IMR-90 (cell line): Measurements from ENCODE around the gene UBTD1. TPM values are rescaled to one million over a fixed set of nuclear protein-coding genes. Genes with fewer than 3 reads are reported as not detected.

ENCODE experiments used
- ATAC-seq: fragments of 200-7000 bp; cut with Tn5 transposase; 2 replicates; pipeline ENCODE4 v1.9.1; 2020; ENCODE audit warnings: low read depth, mild to moderate bottlenecking, moderate library complexity
- BruUV-seq: library from RNA; stranded (reverse); fragments of 400-500 nt; replicated peaks from 2 replicates; lab custom pipeline; 2021; lab: Mats Ljungman, UMichigan
- CTCF ChIA-PET: fragments of 300-600 bp; formaldehyde crosslinking; extraction: SDS; loops from one replicate; lab custom pipeline; 2021; ENCODE audit warnings: antibody characterized with exemption; lab: Yijun Ruan, JAX
- POLR2A ChIA-PET: fragments of 300-600 bp; sonication (Branson Sonifier 250); formaldehyde crosslinking; loops from one replicate; lab custom pipeline; 2022; ENCODE audit warnings: antibody characterized with exemption; ENCODE audit not compliant: unreplicated experiment; lab: Charles Lee
- DNase-seq: peaks from one replicate; pipeline ENCODE4 v3.0.0; 2013
- H2AFZ ChIP-seq: replicated peaks from 2 replicates; pipeline ENCODE3; 2013; ENCODE audit warnings: low read length, mild to moderate bottlenecking; ENCODE audit not compliant: poor library complexity
- H2AK5ac ChIP-seq: 2 replicates; pipeline ENCODE4 v1.6.1; 2013; ENCODE audit warnings: low read depth, low read length, inconsistent platforms
- H2AK9ac ChIP-seq: replicated peaks from 2 replicates; pipeline ENCODE3; 2013; ENCODE audit warnings: mild to moderate bottlenecking, low read depth, low read length, moderate library complexity; ENCODE audit not compliant: poor library complexity
- H2BK120ac ChIP-seq: 2 replicates; pipeline ENCODE4 v1.6.1; 2013; ENCODE audit warnings: low read depth, low read length, inconsistent platforms
- H2BK15ac ChIP-seq: 3 replicates; pipeline ENCODE4 v1.6.1; 2013; ENCODE audit warnings: low read depth, low read length, inconsistent platforms
- H2BK20ac ChIP-seq: 2 replicates; pipeline ENCODE4 v1.6.1; 2013; ENCODE audit warnings: low read depth, mild to moderate bottlenecking, inconsistent platforms, low read length, moderate library complexity
- H2BK5ac ChIP-seq: 2 replicates; pipeline ENCODE4 v1.6.1; 2013; ENCODE audit warnings: mild to moderate bottlenecking, low read depth, low read length, inconsistent platforms; ENCODE audit not compliant: poor library complexity, severe bottlenecking
- H3K14ac ChIP-seq: replicated peaks from 2 replicates; pipeline ENCODE4 v1.6.1; 2013; ENCODE audit warnings: low read depth, low read length, inconsistent platforms
- H3K18ac ChIP-seq: 2 replicates; pipeline ENCODE4 v1.6.1; 2013; ENCODE audit warnings: low read depth, low read length, control low read depth
- H3K23ac ChIP-seq: 2 replicates; pipeline ENCODE4 v1.6.1; 2013; ENCODE audit warnings: low read depth, low read length, inconsistent platforms
- H3K27ac ChIP-seq: 2 replicates; pipeline ENCODE4 v1.5.1; 2013; ENCODE audit warnings: mild to moderate bottlenecking, control low read depth, low read length; ENCODE audit not compliant: insufficient read depth
- H3K27me3 ChIP-seq: 2 replicates; pipeline ENCODE4 v1.6.1; 2013; ENCODE audit warnings: low read length; ENCODE audit not compliant: control insufficient read depth, insufficient read depth
- H3K36me3 ChIP-seq: 2 replicates; pipeline ENCODE4 v1.6.1; 2013; ENCODE audit warnings: low read length, mixed read lengths; ENCODE audit not compliant: control insufficient read depth, insufficient read depth
- H3K4ac ChIP-seq: 2 replicates; pipeline ENCODE4 v1.6.1; 2013; ENCODE audit warnings: low read depth, low read length, inconsistent platforms
- H3K4me1 ChIP-seq: 2 replicates; pipeline ENCODE4 v1.6.1; 2013; ENCODE audit warnings: low read length, mixed read lengths; ENCODE audit not compliant: control insufficient read depth, insufficient read depth
- H3K4me2 ChIP-seq: 2 replicates; pipeline ENCODE4 v1.6.1; 2013; ENCODE audit warnings: low read depth, mild to moderate bottlenecking, control low read depth, low read length, moderate library complexity
- H3K4me3 ChIP-seq: 2 replicates; pipeline ENCODE4 v1.5.1; 2013; ENCODE audit warnings: low read depth, mild to moderate bottlenecking, control low read depth, low read length, moderate library complexity; ENCODE audit not compliant: insufficient read depth
- H3K56ac ChIP-seq: 2 replicates; pipeline ENCODE4 v1.6.1; 2013; ENCODE audit warnings: low read length, inconsistent platforms; ENCODE audit not compliant: insufficient read depth; ENCODE audit errors: extremely low read depth
- H3K79me1 ChIP-seq, 2 experiments: 2 replicates each; pipeline ENCODE4 v1.6.1; 2013; ENCODE audit warnings: low read length in 2 of 2, inconsistent platforms in 1 of 2, low read depth in 1 of 2
- H3K9ac ChIP-seq: 2 replicates; pipeline ENCODE4 v1.6.1; 2013; ENCODE audit warnings: low read depth, low read length, control low read depth
- H3K9me1 ChIP-seq: 2 replicates; pipeline ENCODE4 v1.6.1; 2013; ENCODE audit warnings: low read length, inconsistent platforms; ENCODE audit not compliant: insufficient read depth
- H3K9me3 ChIP-seq: 2 replicates; pipeline ENCODE4 v1.6.1; 2013; ENCODE audit warnings: low read length; ENCODE audit not compliant: control insufficient read depth, insufficient read depth
- H4K20me1 ChIP-seq: 2 replicates; pipeline ENCODE4 v1.6.1; 2013; ENCODE audit warnings: low read length, inconsistent platforms; ENCODE audit not compliant: insufficient read depth
- H4K5ac ChIP-seq: 2 replicates; pipeline ENCODE4 v1.6.1; 2013; ENCODE audit warnings: mild to moderate bottlenecking, low read depth, low read length, control low read depth
- H4K8ac ChIP-seq, 2 experiments: 2 replicates each; pipeline ENCODE4 v1.6.1; 2013; ENCODE audit warnings: low read depth in 2 of 2, low read length in 2 of 2, control low read depth in 1 of 2, inconsistent platforms in 1 of 2
- H4K91ac ChIP-seq: 2 replicates; pipeline ENCODE4 v1.6.1; 2013; ENCODE audit warnings: low read depth, low read length, inconsistent platforms; ENCODE audit not compliant: insufficient read depth
- BHLHE40 ChIP-seq: fragments of 150-350 bp; IDR thresholded peaks from 2 replicates; pipeline ENCODE4 v1.6.1; 2016; ENCODE audit warnings: mild to moderate bottlenecking, low read depth, low read length
- CHD1 ChIP-seq: IDR thresholded peaks from 2 replicates; pipeline ENCODE4 v1.6.1; 2012; ENCODE audit warnings: low read depth, low read length, improper control_type of control experiment
- CTCF ChIP-seq: conservative IDR thresholded peaks from 2 replicates; pipeline ENCODE4 v1.5.1; 2012; ENCODE audit warnings: mild to moderate bottlenecking, low read depth, low read length, improper control_type of control experiment
- FOS ChIP-seq: fragments of 150-350 bp; IDR thresholded peaks from 2 replicates; pipeline ENCODE4 v1.6.1; 2016; ENCODE audit warnings: low read depth, low read length
- MAZ ChIP-seq: IDR thresholded peaks from 2 replicates; pipeline ENCODE4 v1.6.1; 2012; ENCODE audit warnings: low read depth, mild to moderate bottlenecking, low read length, improper control_type of control experiment, moderate library complexity, borderline replicate concordance
- MXI1 ChIP-seq: IDR thresholded peaks from 2 replicates; pipeline ENCODE4 v1.6.1; 2012; ENCODE audit warnings: low read depth, mild to moderate bottlenecking, low read length, moderate library complexity, borderline replicate concordance
- POLR2A ChIP-seq: IDR thresholded peaks from 2 replicates; pipeline ENCODE4 v1.6.1; 2012; ENCODE audit warnings: mild to moderate bottlenecking, low read depth, low read length
- RAD21 ChIP-seq: IDR thresholded peaks from 2 replicates; pipeline ENCODE4 v1.6.1; 2012; ENCODE audit warnings: low read length, improper control_type of control experiment
- RFX5 ChIP-seq: IDR thresholded peaks from 2 replicates; pipeline ENCODE4 v1.8.0; 2012; ENCODE audit warnings: low read depth, mild to moderate bottlenecking, low read length, moderate library complexity
- SMC3 ChIP-seq: fragments of 150-350 bp; IDR thresholded peaks from 2 replicates; pipeline ENCODE4 v1.6.1; 2016; ENCODE audit warnings: low read depth, mild to moderate bottlenecking, antibody characterized with exemption, low read length, moderate library complexity
- USF2 ChIP-seq: fragments of 150-350 bp; IDR thresholded peaks from 2 replicates; pipeline ENCODE4 v1.6.1; 2017; ENCODE audit warnings: mild to moderate bottlenecking, antibody characterized with exemption, low read length, low read depth
- WGBS, 2 experiments: methylation state at CpG; one replicate each; pipeline versions ENCODE4 v1.1.5 to v1.1.7; 2013; ENCODE audit warnings: missing lambda C conversion rate in 2 of 2; ENCODE audit not compliant: insufficient read length in 1 of 2; ENCODE audit errors: extremely low coverage in 2 of 2; 5-methylcytosine and 5-hydroxymethylcytosine counted together
- dilution Hi-C: fragments of 300-500 bp; cut with HindIII; formaldehyde crosslinking; loops from one replicate; pipeline ENCODE4 v1.14.3; 2018; ENCODE audit warnings: low sequenced_read_pairs; ENCODE audit not compliant: unreplicated experiment
- in situ Hi-C: fragments of 300-500 bp; cut with MboI; formaldehyde crosslinking; loops from 3 replicates; pipeline ENCODE4 v1.14.3; 2019; ENCODE audit warnings: low sequenced_read_pairs, inconsistent platforms, mixed read lengths
- intact Hi-C: fragments of 100-400 bp; cut with micrococcal nuclease; formaldehyde crosslinking; loops from 2 replicates; pipeline ENCODE4 v1.10.0; 2022
- polyA plus RNA-seq, 3 experiments: library from polyadenylated mRNA; depleted of rRNA; stranded (reverse); fragments of >200 nt; gene quantifications; 2 replicates each; pipeline ENCODE4 v1.2.3, GENCODE V29; 2012; ENCODE audit warnings: low replicate concordance in 1 of 3
- total RNA-seq: library from RNA; depleted of rRNA; stranded (reverse); fragments of >200 nt; gene quantifications from 2 replicates; pipeline ENCODE4 v1.2.3, GENCODE V29; 2012

UBTD1 gene
- total and polyA plus RNA-seq, 2 of the 4 experiments (the other 2 are of a cell fraction), result 21.9 to 44.9 TPM

GRCh38 chr10:97551271-97551670 lies 52.5 kb downstream of the UBTD1 start (continued):
- TF ChIP-seq CHD1, result no peak
- TF ChIP-seq POLR2A, result no peak
- no peak for TF ChIP-seq RFX5
- TF ChIP-seq FOS, result no peak
- no peak for TF ChIP-seq BHLHE40
- TF ChIP-seq MXI1, result no peak

- Histone ChIP-seq H3K36me3 (no peaks in the 10 kb centered on the region), H3K23ac (no peak overlapping the region), H3K4me2 (no peak overlapping the region), H4K20me1 (peaks cover 6% of the 10 kb centered on the region; the same call in 1 of the 2 replicates), H4K8ac (peak overlapping the region in 1 of 2 experiments; percentile 3; a peak in 1 of 4 replicates), H2AFZ (peak overlapping the region; percentile 19), H3K9me3 (no peaks in the 10 kb centered on the region), H3K4me3 (no peak overlapping the region), H4K91ac (0 out of 2 replicates have a peak overlapping the region, but pooled peaks have one; percentile 6), H3K18ac (no peak overlapping the region), H3K79me1 (peaks cover 10 to 45% of the 10 kb centered on the region in 2 experiments; a peak in 3 of 4 replicates), H3K9me1 (no peaks in the 10 kb centered on the region; the same call in 1 of the 2 replicates), H2BK20ac (no peak overlapping the region), H2AK5ac (0 out of 2 replicates have a peak overlapping the region, but pooled peaks have one; percentile 48), H3K14ac (no peak overlapping the region), H3K4ac (peak overlapping the region; percentile 2; the same call in 1 of the 2 replicates), H3K4me1 (peaks cover 16% of the 10 kb centered on the region), H2BK120ac (no peak overlapping the region), H2AK9ac (peak overlapping the region; percentile 82), H3K27ac (peak overlapping the region; percentile 7; the same call in 1 of the 2 replicates), H2BK15ac (no peak overlapping the region), H3K27me3 (no peaks in the 10 kb centered on the region), H4K5ac (no peak overlapping the region), H3K9ac (no peak overlapping the region), H3K56ac (no peak overlapping the region), H2BK5ac (no peak overlapping the region)
- intact Hi-C loops, result loop anchor here (1.0 to 5.0 kb wide), 3 partner anchors 54 to 146 kb away; no protein-coding TSS in a partner anchor
- in situ Hi-C loops, result loop anchor here (5.0 kb wide), 1 partner anchor 91 kb away; no protein-coding TSS in a partner anchor
- ChIA-PET CTCF (interaction anchor here (0.6 to 2.2 kb wide), 7 partner anchors 14 to 89 kb away, joined by 3 to 8 read pairs (median 3); no protein-coding TSS in a partner anchor), POLR2A (interaction anchor here (1.0 kb wide), 1 partner anchor 56 kb away, joined by 3 read pairs; no protein-coding TSS in a partner anchor)
- DNase-seq, result peak; percentile 70
- 100% methylated on average over 1 of the region's 6 CpGs; no CpG with 5 or more reads in 1 of the 2 experiments for WGBS, 2 experiments
- TF ChIP-seq MAZ, result 0 out of 2 replicates have a peak, but pooled peaks have one; percentile 47
- TF ChIP-seq SMC3, result peak; percentile 98
- TF ChIP-seq CTCF, result peak; percentile 91
- no peak for TF ChIP-seq CHD1
- TF ChIP-seq POLR2A, result 0 out of 2 replicates have a peak, but pooled peaks have one; percentile 27
- TF ChIP-seq USF2, result no peak
- peak; percentile 96 for TF ChIP-seq RAD21
- ATAC-seq, result peak; percentile 96
- BruUV-seq, result no TSS peak
- dilution Hi-C loops, result no loop called here
Measured at GRCh38 chr10:97553575-97554031, 54.9 kb downstream of the UBTD1 start.
